Osteocyte (in vitro differentiated cells): ENCODE results near the gene LRRIQ4. TPM values are rescaled to one million over a fixed set of nuclear protein-coding genes. Genes with fewer than 3 reads are reported as not detected.

Source experiments
- DNase-seq: peaks from one replicate; pipeline ENCODE4 v3.0.0; 2021; ENCODE audit warnings: mixed read lengths; ENCODE audit not compliant: unreplicated experiment; ENCODE audit errors: extremely low spot score
- H3K27ac Mint-ChIP-seq: one replicate; pipeline ENCODE4 v1.8.0; 2021; ENCODE audit warnings: mild to moderate bottlenecking, mixed read lengths; ENCODE audit not compliant: unreplicated experiment
- H3K27me3 Mint-ChIP-seq: one replicate; pipeline ENCODE4 v1.8.0; 2021; ENCODE audit warnings: mixed read lengths; ENCODE audit not compliant: unreplicated experiment
- H3K36me3 Mint-ChIP-seq: one replicate; pipeline ENCODE4 v1.8.0; 2021; ENCODE audit warnings: mixed read lengths; ENCODE audit not compliant: unreplicated experiment
- H3K4me1 Mint-ChIP-seq: one replicate; pipeline ENCODE4 v1.8.0; 2021; ENCODE audit warnings: mixed read lengths; ENCODE audit not compliant: unreplicated experiment
- H3K4me3 Mint-ChIP-seq: one replicate; pipeline ENCODE4 v1.8.0; 2021; ENCODE audit warnings: mild to moderate bottlenecking, moderate library complexity, mixed read lengths; ENCODE audit not compliant: unreplicated experiment
- H3K9me3 Mint-ChIP-seq: one replicate; pipeline ENCODE4 v1.8.0; 2021; ENCODE audit warnings: mixed read lengths; ENCODE audit not compliant: unreplicated experiment
- total RNA-seq: library from RNA; stranded (reverse); gene quantifications from 2 replicates; pipeline ENCODE4 v1.2.1, GENCODE V29; 2021
- TF ChIP-seq, protein P1 (sequence below): fragments of 200-600 bp; sonication (generic); IDR thresholded peaks from 2 replicates; pipeline ENCODE4 v1.5.0; 2021; ENCODE audit warnings: antibody characterized with exemption, mild to moderate bottlenecking, moderate library complexity

Gene LRRIQ4
- total RNA-seq, 1 donor from 2014 or later = not detected

DNA sequence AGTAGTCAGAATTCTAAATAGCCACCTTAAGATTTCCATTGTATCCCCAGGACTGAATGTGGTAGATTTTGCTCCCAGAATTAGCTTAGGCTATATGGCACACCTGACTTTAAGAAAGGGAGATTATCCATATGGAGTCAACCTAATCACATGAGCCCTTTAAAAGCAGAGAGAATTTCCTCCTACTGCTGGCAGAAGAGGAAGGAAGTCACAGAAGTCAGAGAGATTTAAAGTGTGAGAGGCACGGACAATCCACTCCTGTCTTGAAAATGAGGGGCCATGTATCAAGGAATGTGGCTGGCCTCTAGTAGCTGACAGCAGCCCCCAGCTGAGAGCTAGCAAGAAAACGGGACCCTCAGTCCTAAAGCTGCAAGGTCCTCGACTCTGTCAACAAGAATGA, 30.3 kb downstream of the LRRIQ4 start:
- DNase-seq = no peak
- H3K27ac Mint-ChIP-seq = no peak overlapping the region
- TF ChIP-seq, protein P1, sequence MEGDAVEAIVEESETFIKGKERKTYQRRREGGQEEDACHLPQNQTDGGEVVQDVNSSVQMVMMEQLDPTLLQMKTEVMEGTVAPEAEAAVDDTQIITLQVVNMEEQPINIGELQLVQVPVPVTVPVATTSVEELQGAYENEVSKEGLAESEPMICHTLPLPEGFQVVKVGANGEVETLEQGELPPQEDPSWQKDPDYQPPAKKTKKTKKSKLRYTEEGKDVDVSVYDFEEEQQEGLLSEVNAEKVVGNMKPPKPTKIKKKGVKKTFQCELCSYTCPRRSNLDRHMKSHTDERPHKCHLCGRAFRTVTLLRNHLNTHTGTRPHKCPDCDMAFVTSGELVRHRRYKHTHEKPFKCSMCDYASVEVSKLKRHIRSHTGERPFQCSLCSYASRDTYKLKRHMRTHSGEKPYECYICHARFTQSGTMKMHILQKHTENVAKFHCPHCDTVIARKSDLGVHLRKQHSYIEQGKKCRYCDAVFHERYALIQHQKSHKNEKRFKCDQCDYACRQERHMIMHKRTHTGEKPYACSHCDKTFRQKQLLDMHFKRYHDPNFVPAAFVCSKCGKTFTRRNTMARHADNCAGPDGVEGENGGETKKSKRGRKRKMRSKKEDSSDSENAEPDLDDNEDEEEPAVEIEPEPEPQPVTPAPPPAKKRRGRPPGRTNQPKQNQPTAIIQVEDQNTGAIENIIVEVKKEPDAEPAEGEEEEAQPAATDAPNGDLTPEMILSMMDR = no peak
- H3K4me1 Mint-ChIP-seq = no peaks in the 10 kb centered on the region
- H3K27me3 Mint-ChIP-seq = peaks cover 22% of the 10 kb centered on the region
- H3K36me3 Mint-ChIP-seq = no peaks in the 10 kb centered on the region
- no peak overlapping the region for H3K4me3 Mint-ChIP-seq
- peaks cover 2% of the 10 kb centered on the region for H3K9me3 Mint-ChIP-seq

DNA sequence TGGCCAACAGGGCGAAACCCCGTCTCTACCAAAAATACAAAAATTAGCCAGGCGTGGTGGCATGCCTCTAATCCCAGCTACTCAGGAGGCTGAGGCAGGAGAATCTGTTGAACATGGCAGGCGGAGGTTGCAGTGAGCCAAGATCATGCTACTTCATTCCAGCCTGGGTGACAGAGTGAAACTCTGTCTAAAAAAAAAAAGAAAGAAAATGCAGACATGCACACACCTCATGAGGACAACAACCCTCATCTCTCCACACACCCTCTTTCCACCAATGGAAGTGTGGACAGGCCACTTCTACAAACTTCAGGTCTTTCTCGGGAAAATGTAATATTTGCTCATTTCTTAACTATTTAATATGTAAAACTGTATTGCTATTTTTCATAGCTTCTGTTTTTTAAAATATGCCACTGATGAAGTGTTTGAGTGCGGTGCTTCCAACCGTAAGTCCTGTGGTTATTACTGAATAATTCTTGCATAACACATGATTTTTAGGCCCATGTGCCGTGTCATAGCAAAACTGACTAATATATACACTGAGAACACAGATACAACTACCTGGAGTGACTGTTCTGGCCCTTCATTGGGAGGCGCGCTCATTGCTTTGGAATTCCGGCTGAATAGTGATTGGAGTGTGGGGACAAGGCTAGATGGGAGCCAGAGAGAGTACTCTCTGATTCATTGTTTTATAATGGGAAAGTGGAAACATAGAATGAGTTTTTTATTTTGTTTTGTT, 34.0 kb downstream of the LRRIQ4 start:
- H3K4me1 Mint-ChIP-seq = no peaks in the 10 kb centered on the region
- H3K4me3 Mint-ChIP-seq = no peak overlapping the region
- TF ChIP-seq, protein P1 = no peak
- peaks cover 2% of the 10 kb centered on the region for H3K9me3 Mint-ChIP-seq
- DNase-seq = no peak
- no peaks in the 10 kb centered on the region for H3K36me3 Mint-ChIP-seq
- peaks cover 18% of the 10 kb centered on the region for H3K27me3 Mint-ChIP-seq
- H3K27ac Mint-ChIP-seq = no peak overlapping the region

DNA sequence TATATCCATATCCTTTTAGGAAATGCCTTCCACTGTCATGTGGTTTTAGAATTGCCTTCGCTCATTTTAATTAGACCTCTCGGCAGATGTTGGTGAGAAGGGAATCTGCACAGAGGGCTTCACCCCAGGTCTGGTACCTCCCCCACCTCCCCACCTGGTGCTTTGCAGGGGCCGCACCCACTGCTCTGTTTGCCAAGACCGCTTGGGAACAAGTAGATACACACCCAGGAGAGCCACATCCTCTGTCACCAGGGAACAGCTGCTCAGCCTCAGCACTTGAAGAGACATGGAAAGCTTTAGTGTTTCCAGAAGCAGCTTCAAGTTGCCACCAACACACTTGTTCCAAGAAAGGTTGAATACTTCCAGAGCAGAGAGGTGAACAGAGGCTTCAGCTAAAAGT, 35.2 kb downstream of the LRRIQ4 start:
- H3K27me3 Mint-ChIP-seq = peaks cover 17% of the 10 kb centered on the region
- H3K4me3 Mint-ChIP-seq = no peak overlapping the region
- H3K9me3 Mint-ChIP-seq = peaks cover 2% of the 10 kb centered on the region
- no peak for DNase-seq
- no peaks in the 10 kb centered on the region for H3K4me1 Mint-ChIP-seq
- no peaks in the 10 kb centered on the region for H3K36me3 Mint-ChIP-seq
- H3K27ac Mint-ChIP-seq = no peak overlapping the region
- TF ChIP-seq, protein P1 = no peak

DNA sequence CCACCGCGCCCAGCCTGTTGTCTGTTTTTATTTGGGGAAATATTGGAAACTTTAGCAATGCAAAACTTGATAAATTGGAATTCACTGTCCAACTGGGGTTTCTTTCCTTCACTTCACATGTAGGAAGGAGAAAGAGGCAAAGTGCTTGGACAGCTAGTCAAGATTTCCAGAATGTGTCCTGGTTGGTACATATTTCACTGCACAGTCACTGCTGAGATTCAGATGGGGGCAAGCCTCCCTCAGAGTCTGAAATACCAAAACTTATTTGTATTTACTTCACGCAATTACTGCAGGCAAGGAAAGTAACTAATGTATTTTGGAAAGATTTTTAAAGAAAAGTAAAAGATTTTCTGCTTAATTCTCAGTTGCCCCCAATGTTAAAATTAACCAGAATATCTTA, 36.1 kb downstream of the LRRIQ4 start:
- H3K27me3 Mint-ChIP-seq = peaks cover 18% of the 10 kb centered on the region
- no peaks in the 10 kb centered on the region for H3K4me1 Mint-ChIP-seq
- H3K27ac Mint-ChIP-seq = no peak overlapping the region
- TF ChIP-seq, protein P1 = no peak
- no peak for DNase-seq
- H3K9me3 Mint-ChIP-seq = no peaks in the 10 kb centered on the region
- H3K36me3 Mint-ChIP-seq = no peaks in the 10 kb centered on the region
- H3K4me3 Mint-ChIP-seq = no peak overlapping the region

DNA sequence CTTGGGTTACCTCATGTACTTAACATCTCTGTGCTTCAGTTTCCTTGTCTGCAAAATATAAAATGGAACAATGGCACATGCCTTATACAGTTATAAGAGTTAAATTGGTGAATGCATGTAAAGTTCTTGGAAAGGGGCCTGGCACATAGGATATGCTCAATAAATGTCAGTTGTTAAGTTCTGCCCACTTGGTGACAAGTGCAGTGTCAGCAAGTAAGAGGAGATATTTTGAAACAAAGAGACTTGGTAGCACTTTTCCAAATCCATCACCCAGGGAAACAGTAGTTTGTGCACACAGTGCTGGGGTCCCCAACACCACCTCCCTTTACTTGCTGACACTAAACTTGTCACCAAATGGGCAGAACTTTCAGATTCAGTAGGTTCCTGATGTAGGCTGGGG, 37.9 kb downstream of the LRRIQ4 start:
- H3K9me3 Mint-ChIP-seq = no peaks in the 10 kb centered on the region
- H3K27ac Mint-ChIP-seq = no peak overlapping the region
- no peaks in the 10 kb centered on the region for H3K4me1 Mint-ChIP-seq
- H3K4me3 Mint-ChIP-seq = no peak overlapping the region
- DNase-seq = no peak
- peaks cover 28% of the 10 kb centered on the region for H3K27me3 Mint-ChIP-seq
- TF ChIP-seq, protein P1 = no peak
- H3K36me3 Mint-ChIP-seq = no peaks in the 10 kb centered on the region
